OCI-LY1 (cell line): Measurements from ENCODE around the gene PAMR1.
A peak's percentile ranks its signal among the peaks of the same experiment; 100 is the strongest.

ENCODE experiments used
- H2AFZ ChIP-seq: fragments of 200-600 bp; sonication (generic), shearing (Covaris generic); 2 replicates; pipeline ENCODE4 v1.6.0; 2014; ENCODE audit warnings: antibody characterized with exemption, mild to moderate bottlenecking, low read length
- H3F3A ChIP-seq: fragments of 200-600 bp; sonication (generic), shearing (Covaris generic); 2 replicates; pipeline ENCODE4 v1.6.0; 2014; ENCODE audit warnings: mild to moderate bottlenecking, antibody characterized with exemption, low read length, moderate library complexity; ENCODE audit not compliant: insufficient read depth
- H3K27ac ChIP-seq: fragments of 200-600 bp; sonication (generic); 2 replicates; pipeline ENCODE4 v1.5.1; 2014; ENCODE audit warnings: low read length, mixed run types, mild to moderate bottlenecking, low read depth; ENCODE audit not compliant: poor library complexity, severe bottlenecking
- H3K27me3 ChIP-seq: fragments of 200-600 bp; sonication (generic); 2 replicates; pipeline ENCODE4 v1.6.0; 2014; ENCODE audit warnings: antibody characterized with exemption, mild to moderate bottlenecking, low read length, moderate library complexity; ENCODE audit not compliant: insufficient read depth
- H3K36me3 ChIP-seq: fragments of 200-600 bp; sonication (generic); 2 replicates; pipeline ENCODE4 v1.6.1; 2014; ENCODE audit warnings: mild to moderate bottlenecking, antibody characterized with exemption, low read length, moderate library complexity, mixed read lengths; ENCODE audit not compliant: insufficient read depth
- H3K4me1 ChIP-seq: fragments of 200-600 bp; sonication (generic); 2 replicates; pipeline ENCODE4 v1.5.1; 2014; ENCODE audit warnings: mild to moderate bottlenecking, low read length, moderate library complexity; ENCODE audit not compliant: insufficient read depth, severe bottlenecking
- H3K4me2 ChIP-seq: fragments of 200-600 bp; sonication (generic), shearing (Covaris generic); 2 replicates; pipeline ENCODE4 v1.6.1; 2014; ENCODE audit warnings: low read length
- H3K4me3 ChIP-seq: fragments of 200-600 bp; sonication (generic); 2 replicates; pipeline ENCODE4 v1.5.1; 2014; ENCODE audit warnings: low read length, low read depth, mild to moderate bottlenecking, mixed read lengths; ENCODE audit not compliant: poor library complexity, severe bottlenecking
- H3K79me2 ChIP-seq: fragments of 200-600 bp; shearing (Covaris generic); 2 replicates; pipeline ENCODE4 v1.6.1; 2016; ENCODE audit warnings: mixed run types, low read length, mixed read lengths; ENCODE audit not compliant: insufficient read depth
- H3K9ac ChIP-seq: fragments of 200-600 bp; sonication (generic), shearing (Covaris generic); 2 replicates; pipeline ENCODE4 v1.6.1; 2014; ENCODE audit warnings: mild to moderate bottlenecking, low read length, mixed read lengths
- H3K9me2 ChIP-seq: fragments of 200-600 bp; sonication (generic), shearing (Covaris generic); 2 replicates; pipeline ENCODE4 v1.6.1; 2014; ENCODE audit warnings: low read depth, mild to moderate bottlenecking, low read length, mixed read lengths
- H3K9me3 ChIP-seq: fragments of 200-600 bp; shearing (Covaris generic); 2 replicates; pipeline ENCODE4 v1.6.1; 2014; ENCODE audit warnings: low read length, mixed read lengths
- H4K20me1 ChIP-seq: fragments of 200-600 bp; sonication (generic), shearing (Covaris generic); 2 replicates; pipeline ENCODE4 v1.6.0; 2016; ENCODE audit warnings: mild to moderate bottlenecking, low read length; ENCODE audit not compliant: insufficient read depth
- EZH2 ChIP-seq: fragments of 200-600 bp; sonication (generic), shearing (Covaris generic); IDR thresholded peaks from 2 replicates; pipeline ENCODE4 v1.8.0; 2017; ENCODE audit warnings: borderline replicate concordance, mixed run types, mild to moderate bottlenecking, antibody characterized with exemption, low read length, moderate library complexity, mixed read lengths
- TF ChIP-seq, protein P1 (sequence below): fragments of 200-600 bp; sonication (generic), shearing (Covaris generic); IDR thresholded peaks from 2 replicates; pipeline ENCODE4 v1.5.1; 2017; ENCODE audit warnings: mild to moderate bottlenecking, antibody characterized with exemption, low read length, moderate library complexity, mixed read lengths

PAMR1 gene

GRCh38 chr11:35414311-35414710, 111.1 kb downstream of the PAMR1 start:
- H3K9me3 ChIP-seq: no peaks in the 10 kb centered on the region
- H3K9me2 ChIP-seq: no peaks in the 10 kb centered on the region
- H3K27me3 ChIP-seq: no peaks in the 10 kb centered on the region
- H3K9ac ChIP-seq: no peak overlapping the region
- H3K4me2 ChIP-seq: no peak overlapping the region
- H3K4me3 ChIP-seq: no peak overlapping the region
- no peak overlapping the region for H3K27ac ChIP-seq
- H3K4me1 ChIP-seq: no peaks in the 10 kb centered on the region
- TF ChIP-seq, protein P1, sequence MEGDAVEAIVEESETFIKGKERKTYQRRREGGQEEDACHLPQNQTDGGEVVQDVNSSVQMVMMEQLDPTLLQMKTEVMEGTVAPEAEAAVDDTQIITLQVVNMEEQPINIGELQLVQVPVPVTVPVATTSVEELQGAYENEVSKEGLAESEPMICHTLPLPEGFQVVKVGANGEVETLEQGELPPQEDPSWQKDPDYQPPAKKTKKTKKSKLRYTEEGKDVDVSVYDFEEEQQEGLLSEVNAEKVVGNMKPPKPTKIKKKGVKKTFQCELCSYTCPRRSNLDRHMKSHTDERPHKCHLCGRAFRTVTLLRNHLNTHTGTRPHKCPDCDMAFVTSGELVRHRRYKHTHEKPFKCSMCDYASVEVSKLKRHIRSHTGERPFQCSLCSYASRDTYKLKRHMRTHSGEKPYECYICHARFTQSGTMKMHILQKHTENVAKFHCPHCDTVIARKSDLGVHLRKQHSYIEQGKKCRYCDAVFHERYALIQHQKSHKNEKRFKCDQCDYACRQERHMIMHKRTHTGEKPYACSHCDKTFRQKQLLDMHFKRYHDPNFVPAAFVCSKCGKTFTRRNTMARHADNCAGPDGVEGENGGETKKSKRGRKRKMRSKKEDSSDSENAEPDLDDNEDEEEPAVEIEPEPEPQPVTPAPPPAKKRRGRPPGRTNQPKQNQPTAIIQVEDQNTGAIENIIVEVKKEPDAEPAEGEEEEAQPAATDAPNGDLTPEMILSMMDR: no peak
- no peak for TF ChIP-seq EZH2
- H3K79me2 ChIP-seq: no peaks in the 10 kb centered on the region
- H4K20me1 ChIP-seq: no peaks in the 10 kb centered on the region
- no peaks in the 10 kb centered on the region for H3K36me3 ChIP-seq
- H3F3A ChIP-seq: no peaks in the 10 kb centered on the region
- no peak overlapping the region for H2AFZ ChIP-seq

- Histone ChIP-seq H3K27ac (no peak overlapping the region), H3K36me3 (no peaks in the 10 kb centered on the region), H2AFZ (no peak overlapping the region), H3K9me3 (no peaks in the 10 kb centered on the region), H3K4me3 (no peak overlapping the region), H3K27me3 (no peaks in the 10 kb centered on the region), H3K4me2 (no peak overlapping the region), H3K9ac (no peak overlapping the region), H3K9me2 (no peaks in the 10 kb centered on the region), H3K4me1 (no peaks in the 10 kb centered on the region), H3F3A (no peaks in the 10 kb centered on the region), H4K20me1 (no peaks in the 10 kb centered on the region), H3K79me2 (no peaks in the 10 kb centered on the region)
- TF ChIP-seq, protein P1: no peak
- TF ChIP-seq EZH2: no peak
Measured at GRCh38 chr11:35413598-35413997, 111.8 kb downstream of the PAMR1 start.

DNA sequence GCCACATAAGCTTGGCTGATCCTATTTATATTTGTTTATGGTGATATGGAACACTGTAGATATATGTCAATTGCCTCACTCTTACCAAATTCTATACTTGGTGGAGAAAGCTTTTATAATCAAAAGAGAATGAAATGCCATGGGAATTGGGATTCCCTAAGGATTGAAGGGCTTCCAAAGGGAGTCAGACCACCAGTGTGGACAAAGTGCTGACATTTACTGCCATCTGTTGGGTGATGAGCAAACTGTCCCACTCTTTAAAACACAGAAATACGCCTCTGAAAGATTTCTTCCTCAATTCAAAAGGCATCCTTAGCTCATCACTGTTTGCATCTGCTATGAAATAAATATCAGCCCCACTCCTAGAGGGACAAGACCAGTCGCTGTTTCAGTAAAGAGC, 113.1 kb downstream of the PAMR1 start:
- Histone ChIP-seq H3K9me2 (no peaks in the 10 kb centered on the region), H3K36me3 (no peaks in the 10 kb centered on the region), H3K79me2 (no peaks in the 10 kb centered on the region), H3F3A (no peaks in the 10 kb centered on the region), H3K27ac (no peak overlapping the region), H4K20me1 (no peaks in the 10 kb centered on the region), H3K9me3 (no peaks in the 10 kb centered on the region), H3K4me3 (no peak overlapping the region), H3K27me3 (no peaks in the 10 kb centered on the region), H3K4me2 (no peak overlapping the region), H3K4me1 (no peaks in the 10 kb centered on the region), H3K9ac (no peak overlapping the region), H2AFZ (no peak overlapping the region)
- TF ChIP-seq, protein P1: peak; percentile 43; the same call in 1 of the 2 replicates
- no peak for TF ChIP-seq EZH2
